ENCODE measurements around the gene C1QTNF8. TPM values are rescaled to one million over a fixed set of nuclear protein-coding genes. Genes with fewer than 3 reads are reported as not detected.

C1QTNF8 gene
- total and polyA plus RNA-seq, 2 donors (not counting 1 experiment from before 2014, with no cell fraction given): not detected

DNA sequence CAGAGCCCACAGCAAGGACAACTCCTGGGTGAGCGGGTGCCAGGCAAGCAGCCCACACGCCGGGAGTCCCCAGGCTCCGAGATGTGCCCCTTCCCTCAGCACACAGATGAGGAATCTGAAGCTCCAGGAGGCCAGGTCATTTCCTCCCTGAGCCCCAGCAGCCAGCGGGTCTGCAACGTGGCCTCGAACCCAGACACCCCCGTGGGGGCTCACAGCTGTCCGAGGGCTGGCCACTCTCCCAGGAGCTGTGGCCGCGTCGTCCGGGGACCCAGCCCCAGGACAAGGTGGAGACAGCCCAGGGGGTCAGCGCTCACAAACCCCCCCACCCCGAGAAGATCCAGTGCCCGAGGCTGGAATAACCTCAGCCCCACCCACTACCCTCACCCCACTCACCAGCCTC, 17.4 kb upstream of the C1QTNF8 start:
- Mint-ChIP-seq H3K4me1 (no peaks in the 10 kb centered on the region), H3K9me3 (ENCODE audit: insufficient read depth) (no peaks in the 10 kb centered on the region), H3K27ac (no peak overlapping the region), H3K4me3 (no peak overlapping the region), H3K27me3 (peaks cover 11% of the 10 kb centered on the region)
- 67% methylated on average over 14 of the region's 16 CpGs for WGBS (ENCODE audit: insufficient coverage)
- Histone ChIP-seq H3K9ac (ENCODE audit: low read length) (no peak overlapping the region), H3K4me1 (ENCODE audit: control insufficient read depth in 2 of 2, insufficient read depth in 2 of 2, low read length in 2 of 2) (no peaks in the 10 kb centered on the region), H3K27me3 (replicated peaks in 1 of 4; ENCODE audit: control extremely low read depth in 1 of 4, control insufficient read depth in 3 of 4, insufficient read depth in 4 of 4, low read length in 3 of 4) (peaks cover 0 to 3% (median 0%) of the 10 kb centered on the region in 4 experiments), H3K9me3 (ENCODE audit: control extremely low read depth in 1 of 3, control insufficient read depth in 2 of 3, insufficient read depth in 1 of 3, low read length in 2 of 3) (peaks cover 0 to 5% (median 0%) of the 10 kb centered on the region in 3 donors), H3K36me3 (replicated peaks in 1 of 2; ENCODE audit: control extremely low read depth in 1 of 2, control insufficient read depth in 1 of 2, extremely low read depth in 1 of 2, insufficient read depth in 2 of 2, low read length in 1 of 2) (no peaks in the 10 kb centered on the region), H2AFZ (ENCODE audit: insufficient read depth, low read depth, low read length, poor library complexity, severe bottlenecking) (no peak overlapping the region), H3K4me3 (ENCODE audit: control extremely low read depth in 1 of 5, extremely low read depth in 1 of 5, insufficient read depth in 1 of 5, low read depth in 2 of 5, low read length in 4 of 5) (no peak overlapping the region), H3K4me2 (replicated peaks; ENCODE audit: low read depth, low read length, poor library complexity, severe bottlenecking) (no peak overlapping the region), H4K20me1 (ENCODE audit: control insufficient read depth, insufficient read depth, low read length, poor library complexity, severe bottlenecking) (no peaks in the 10 kb centered on the region), H3K27ac (ENCODE audit: low read length in 2 of 2) (no peak overlapping the region), H3K79me2 (ENCODE audit: control insufficient read depth, insufficient read depth, low read length) (no peaks in the 10 kb centered on the region)
- TF ChIP-seq, protein P1, sequence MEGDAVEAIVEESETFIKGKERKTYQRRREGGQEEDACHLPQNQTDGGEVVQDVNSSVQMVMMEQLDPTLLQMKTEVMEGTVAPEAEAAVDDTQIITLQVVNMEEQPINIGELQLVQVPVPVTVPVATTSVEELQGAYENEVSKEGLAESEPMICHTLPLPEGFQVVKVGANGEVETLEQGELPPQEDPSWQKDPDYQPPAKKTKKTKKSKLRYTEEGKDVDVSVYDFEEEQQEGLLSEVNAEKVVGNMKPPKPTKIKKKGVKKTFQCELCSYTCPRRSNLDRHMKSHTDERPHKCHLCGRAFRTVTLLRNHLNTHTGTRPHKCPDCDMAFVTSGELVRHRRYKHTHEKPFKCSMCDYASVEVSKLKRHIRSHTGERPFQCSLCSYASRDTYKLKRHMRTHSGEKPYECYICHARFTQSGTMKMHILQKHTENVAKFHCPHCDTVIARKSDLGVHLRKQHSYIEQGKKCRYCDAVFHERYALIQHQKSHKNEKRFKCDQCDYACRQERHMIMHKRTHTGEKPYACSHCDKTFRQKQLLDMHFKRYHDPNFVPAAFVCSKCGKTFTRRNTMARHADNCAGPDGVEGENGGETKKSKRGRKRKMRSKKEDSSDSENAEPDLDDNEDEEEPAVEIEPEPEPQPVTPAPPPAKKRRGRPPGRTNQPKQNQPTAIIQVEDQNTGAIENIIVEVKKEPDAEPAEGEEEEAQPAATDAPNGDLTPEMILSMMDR (IDR thresholded peaks at IDR 0.05): no peak
- TF ChIP-seq EZH2 (IDR thresholded peaks at IDR 0.05; ENCODE audit: borderline replicate concordance, insufficient read depth, low read depth, low read length, poor library complexity, severe bottlenecking): no peak
- intact Hi-C loops (cut with micrococcal nuclease): no loop called here
- ATAC-seq (ENCODE audit: low read depth): no peak
- no peak for DNase-seq
- CTCF ChIA-PET: no interaction called here
- POLR2A ChIA-PET: no interaction called here

DNA sequence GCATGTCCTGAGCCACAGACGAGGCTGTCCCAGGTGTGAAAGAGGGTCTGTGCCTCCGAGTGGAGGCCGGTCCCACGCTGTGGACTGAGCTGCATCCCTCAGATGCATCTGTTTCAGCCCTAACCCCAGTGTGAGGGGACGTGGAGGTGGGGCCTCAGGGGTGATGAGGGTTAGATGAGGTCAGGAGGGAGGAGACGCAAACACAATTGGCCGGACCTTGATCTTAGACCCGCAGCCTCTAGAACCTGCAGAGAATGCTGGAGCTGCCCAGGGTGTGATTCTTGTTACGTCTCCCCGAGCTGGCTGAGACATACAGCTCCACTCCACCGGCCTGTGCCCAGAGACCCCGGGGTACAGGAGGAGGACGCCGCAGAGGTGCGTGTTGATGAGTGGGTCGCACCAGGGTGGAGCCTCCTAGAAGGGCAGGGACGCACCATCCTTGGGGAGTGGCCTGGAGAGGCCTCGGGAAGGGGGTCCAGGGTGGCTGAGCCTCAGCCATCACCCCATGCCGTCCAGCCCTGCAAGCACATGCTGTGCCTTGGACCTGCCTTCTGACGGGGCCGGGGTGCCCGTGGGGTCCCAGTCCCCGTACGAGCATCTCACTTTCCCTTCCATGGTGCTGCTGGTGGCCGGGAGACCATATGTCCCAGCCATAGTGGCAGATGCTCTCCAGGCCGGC, 16.6 kb upstream of the C1QTNF8 start:
- CTCF ChIA-PET: no interaction called here
- Histone ChIP-seq H3K9me3 (ENCODE audit: control extremely low read depth in 1 of 3, control insufficient read depth in 2 of 3, insufficient read depth in 1 of 3, low read length in 2 of 3) (peaks cover 0 to 5% (median 0%) of the 10 kb centered on the region in 3 donors), H3K79me2 (ENCODE audit: control insufficient read depth, insufficient read depth, low read length) (no peaks in the 10 kb centered on the region), H3K27me3 (replicated peaks in 1 of 4; ENCODE audit: control extremely low read depth in 1 of 4, control insufficient read depth in 3 of 4, insufficient read depth in 4 of 4, low read length in 3 of 4) (peaks cover 0 to 5% (median 0%) of the 10 kb centered on the region in 4 experiments), H3K36me3 (replicated peaks in 1 of 2; ENCODE audit: control extremely low read depth in 1 of 2, control insufficient read depth in 1 of 2, extremely low read depth in 1 of 2, insufficient read depth in 2 of 2, low read length in 1 of 2) (no peaks in the 10 kb centered on the region), H3K27ac (ENCODE audit: low read length in 2 of 2) (no peak overlapping the region), H3K4me1 (ENCODE audit: control insufficient read depth in 2 of 2, insufficient read depth in 2 of 2, low read length in 2 of 2) (no peaks in the 10 kb centered on the region), H3K4me2 (replicated peaks; ENCODE audit: low read depth, low read length, poor library complexity, severe bottlenecking) (no peak overlapping the region), H4K20me1 (ENCODE audit: control insufficient read depth, insufficient read depth, low read length, poor library complexity, severe bottlenecking) (no peaks in the 10 kb centered on the region), H3K9ac (ENCODE audit: low read length) (no peak overlapping the region), H3K4me3 (ENCODE audit: control extremely low read depth in 1 of 5, extremely low read depth in 1 of 5, insufficient read depth in 1 of 5, low read depth in 2 of 5, low read length in 4 of 5) (no peak overlapping the region), H2AFZ (ENCODE audit: insufficient read depth, low read depth, low read length, poor library complexity, severe bottlenecking) (no peak overlapping the region)
- ATAC-seq (ENCODE audit: low read depth) (no peak), DNase-seq (no peak)
- 74% methylated on average over 24 of the region's 26 CpGs for WGBS (ENCODE audit: insufficient coverage)
- Mint-ChIP-seq H3K4me3 (no peak overlapping the region), H3K27me3 (peaks cover 11% of the 10 kb centered on the region), H3K9me3 (ENCODE audit: insufficient read depth) (no peaks in the 10 kb centered on the region), H3K4me1 (no peaks in the 10 kb centered on the region), H3K27ac (no peak overlapping the region)
- POLR2A ChIA-PET: no interaction called here
- intact Hi-C loops (cut with micrococcal nuclease): no loop called here
- TF ChIP-seq, protein P1 (IDR thresholded peaks at IDR 0.05): no peak
- TF ChIP-seq EZH2 (IDR thresholded peaks at IDR 0.05; ENCODE audit: borderline replicate concordance, insufficient read depth, low read depth, low read length, poor library complexity, severe bottlenecking): no peak

Data from B cell (primary cell).